ENCODE results near the gene HMGXB3. TPM values are rescaled to one million over a fixed set of nuclear protein-coding genes. Genes with fewer than 3 reads are reported as not detected.

HMGXB3 gene
- total RNA-seq, 4 donors from 2014 or later, result 17.4 to 26.5 (median 23.1) TPM

DNA sequence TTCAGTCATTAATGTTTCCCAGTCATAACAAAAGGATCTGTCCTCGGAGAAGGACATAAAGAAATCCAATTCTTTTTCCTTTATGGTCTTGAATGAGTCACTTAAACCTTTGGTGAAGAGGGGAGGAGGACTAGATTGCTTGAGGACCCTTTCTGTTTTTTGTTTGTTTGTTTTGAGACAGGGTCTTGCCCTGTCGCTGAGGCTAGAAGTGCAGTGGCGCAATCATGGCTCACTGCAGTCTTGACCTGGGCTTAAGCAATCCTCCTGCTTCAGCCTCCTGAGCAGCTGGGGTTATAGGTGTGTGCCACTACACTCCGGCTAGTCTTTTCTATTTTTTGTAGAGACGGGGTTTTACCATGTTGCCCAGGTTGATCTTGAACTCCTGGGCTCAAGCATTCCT, 12.4 kb upstream of the HMGXB3 start:
- Histone ChIP-seq H3K27ac (replicated peaks in 1 of 4) (no peak overlapping the region), H3K36me3 (peaks cover 0 to 4% (median 0%) of the 10 kb centered on the region in 4 donors), H3K27me3 (no peaks in the 10 kb centered on the region), H3K9me3 (no peaks in the 10 kb centered on the region), H3K4me1 (no peaks in the 10 kb centered on the region), H3K4me3 (no peak overlapping the region)
- WGBS, result 78% methylated on average over 5 of the region's 5 CpGs
- DNase-seq (ENCODE audit: extremely low spot score), result no peak
- TF ChIP-seq EP300 (IDR thresholded peaks at IDR 0.05) (no peak), POLR2A (IDR thresholded peaks at IDR 0.05; ENCODE audit: low read depth) (no peak), POLR2AphosphoS5 (IDR thresholded peaks at IDR 0.05) (no peak)
- TF ChIP-seq, protein P1, sequence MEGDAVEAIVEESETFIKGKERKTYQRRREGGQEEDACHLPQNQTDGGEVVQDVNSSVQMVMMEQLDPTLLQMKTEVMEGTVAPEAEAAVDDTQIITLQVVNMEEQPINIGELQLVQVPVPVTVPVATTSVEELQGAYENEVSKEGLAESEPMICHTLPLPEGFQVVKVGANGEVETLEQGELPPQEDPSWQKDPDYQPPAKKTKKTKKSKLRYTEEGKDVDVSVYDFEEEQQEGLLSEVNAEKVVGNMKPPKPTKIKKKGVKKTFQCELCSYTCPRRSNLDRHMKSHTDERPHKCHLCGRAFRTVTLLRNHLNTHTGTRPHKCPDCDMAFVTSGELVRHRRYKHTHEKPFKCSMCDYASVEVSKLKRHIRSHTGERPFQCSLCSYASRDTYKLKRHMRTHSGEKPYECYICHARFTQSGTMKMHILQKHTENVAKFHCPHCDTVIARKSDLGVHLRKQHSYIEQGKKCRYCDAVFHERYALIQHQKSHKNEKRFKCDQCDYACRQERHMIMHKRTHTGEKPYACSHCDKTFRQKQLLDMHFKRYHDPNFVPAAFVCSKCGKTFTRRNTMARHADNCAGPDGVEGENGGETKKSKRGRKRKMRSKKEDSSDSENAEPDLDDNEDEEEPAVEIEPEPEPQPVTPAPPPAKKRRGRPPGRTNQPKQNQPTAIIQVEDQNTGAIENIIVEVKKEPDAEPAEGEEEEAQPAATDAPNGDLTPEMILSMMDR (IDR thresholded peaks at IDR 0.05), result no peak
- intact Hi-C loops (cut with DNase I), result no loop called here

GRCh38 chr5:149990518-149991376, 9.8 kb upstream of the HMGXB3 start:
- peak; percentile 93 for DNase-seq (ENCODE audit: extremely low spot score)
- 72% methylated on average over 4 of the region's 4 CpGs for WGBS
- H3K27ac ChIP-seq (replicated peaks in 1 of 4), result no peak overlapping the region
- peaks cover 5 to 12% (median 11%) of the 10 kb centered on the region in 4 donors for H3K36me3 ChIP-seq
- TF ChIP-seq POLR2A (IDR thresholded peaks at IDR 0.05; ENCODE audit: low read depth) (no peak), EP300 (IDR thresholded peaks at IDR 0.05) (no peak)
- TF ChIP-seq, protein P1 (IDR thresholded peaks at IDR 0.05), result peak; percentile 87 to 94 (median 94)
- intact Hi-C loops (cut with DNase I), result loop anchor here (5.0 kb wide), 1 partner anchor 153 kb away; no protein-coding TSS in a partner anchor
- H3K9me3 ChIP-seq, result no peaks in the 10 kb centered on the region
- no peaks in the 10 kb centered on the region for H3K27me3 ChIP-seq
- peaks cover 0 to 3% (median 0%) of the 10 kb centered on the region in 4 donors for H3K4me1 ChIP-seq
- no peak overlapping the region for H3K4me3 ChIP-seq

DNA sequence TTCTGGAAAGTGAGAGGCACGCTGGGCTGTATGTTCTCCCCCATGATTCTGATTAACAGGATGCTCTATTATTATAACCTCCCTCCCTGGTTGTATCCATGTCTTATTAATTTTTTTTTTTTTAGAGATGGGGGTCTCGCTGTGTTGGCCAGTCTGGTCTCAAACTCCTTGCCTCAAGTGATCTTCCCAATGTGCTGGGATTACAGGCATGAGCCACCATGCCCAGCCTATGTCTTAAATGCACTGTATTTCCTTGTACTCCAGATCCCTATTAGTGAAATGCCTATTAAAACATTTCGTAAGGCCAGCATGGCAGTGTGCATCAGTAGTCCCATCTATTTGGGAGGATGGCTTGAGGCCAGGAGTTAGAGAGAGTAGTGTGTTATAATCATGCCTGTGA, 7.1 kb upstream of the HMGXB3 start:
- TF ChIP-seq POLR2A (IDR thresholded peaks at IDR 0.05; ENCODE audit: low read depth) (no peak), EP300 (IDR thresholded peaks at IDR 0.05) (no peak), POLR2AphosphoS5 (IDR thresholded peaks at IDR 0.05) (no peak)
- TF ChIP-seq, protein P1 (IDR thresholded peaks at IDR 0.05), result no peak
- H3K36me3 ChIP-seq, result peaks cover 5 to 22% (median 17%) of the 10 kb centered on the region in 4 donors
- H3K9me3 ChIP-seq, result no peaks in the 10 kb centered on the region
- H3K27me3 ChIP-seq, result no peaks in the 10 kb centered on the region
- peaks cover 0 to 3% (median under 1%) of the 10 kb centered on the region in 4 donors for H3K4me1 ChIP-seq
- no peak for DNase-seq (ENCODE audit: extremely low spot score)
- H3K4me3 ChIP-seq, result no peak overlapping the region
- intact Hi-C loops (cut with DNase I), result loop anchor here (5.0 kb wide), 1 partner anchor 156 kb away; no protein-coding TSS in a partner anchor
- WGBS, result 96% methylated on average over 3 of the region's 3 CpGs
- no peak overlapping the region for H3K27ac ChIP-seq (replicated peaks in 1 of 4)

GRCh38 chr5:149995385-149996204, 4.9 kb upstream of the HMGXB3 start:
- Histone ChIP-seq H3K36me3 (peaks cover 5 to 22% (median 17%) of the 10 kb centered on the region in 4 donors), H3K4me1 (peaks cover 10 to 17% (median 13%) of the 10 kb centered on the region in 4 donors), H3K4me3 (no peak overlapping the region), H3K27ac (replicated peaks in 1 of 4) (no peak overlapping the region), H3K27me3 (no peaks in the 10 kb centered on the region), H3K9me3 (no peaks in the 10 kb centered on the region)
- DNase-seq (ENCODE audit: extremely low spot score), result no peak
- TF ChIP-seq POLR2AphosphoS5 (IDR thresholded peaks at IDR 0.05) (no peak), POLR2A (IDR thresholded peaks at IDR 0.05; ENCODE audit: low read depth) (no peak), EP300 (IDR thresholded peaks at IDR 0.05) (no peak)
- TF ChIP-seq, protein P1 (IDR thresholded peaks at IDR 0.05), result no peak
- intact Hi-C loops (cut with DNase I), result no loop called here
- 93% methylated on average over 11 of the region's 14 CpGs for WGBS
